ENCODE results near the gene HSF2BP. TPM values are rescaled to one million over a fixed set of nuclear protein-coding genes. Genes with fewer than 3 reads are reported as not detected.

Gene HSF2BP
- polyA plus RNA-seq, 1 of the 3 experiments (the other 2 are of a cell fraction): 1.1 TPM

DNA sequence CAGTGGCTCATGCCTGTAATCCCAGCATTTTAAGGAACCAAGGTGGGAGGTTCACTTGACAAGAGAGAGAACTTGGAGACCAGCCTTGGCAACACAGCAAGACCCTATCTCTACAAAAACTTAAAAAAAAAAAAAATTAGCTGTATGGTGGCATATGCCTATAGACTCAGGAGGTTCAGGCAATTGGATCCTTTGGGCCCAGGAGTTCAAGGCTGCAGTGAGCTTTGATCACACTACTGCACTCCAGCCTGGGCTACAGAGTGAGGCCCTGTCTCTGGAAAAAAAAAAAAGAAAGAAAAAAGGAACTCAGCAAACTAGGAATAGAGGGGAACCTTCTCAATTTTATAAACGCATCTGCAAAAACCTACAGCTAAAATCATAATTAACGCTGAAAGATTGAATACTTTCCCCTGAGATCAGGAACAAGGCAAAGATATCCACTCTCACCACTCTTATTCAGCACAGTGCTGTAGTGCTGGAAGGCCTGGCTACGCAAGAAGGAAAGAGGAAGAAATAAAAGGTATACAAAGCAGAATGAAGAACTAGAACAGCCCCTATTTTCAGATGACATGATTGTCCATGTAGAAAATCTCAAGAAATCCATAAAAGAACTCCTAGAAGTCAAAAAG lies 21.6 kb downstream of the HSF2BP start:
- Histone ChIP-seq H3K4me1 (ENCODE audit: control insufficient read depth in 1 of 2, insufficient read depth in 2 of 2, low read depth in 1 of 2, low read length in 1 of 2) (no peaks in the 10 kb centered on the region), H3K36me3 (replicated peaks in 1 of 2; ENCODE audit: control insufficient read depth in 1 of 2, insufficient read depth in 2 of 2, low read length in 1 of 2) (no peaks in the 10 kb centered on the region), H3K79me2 (ENCODE audit: insufficient read depth) (no peaks in the 10 kb centered on the region), H4K20me1 (ENCODE audit: insufficient read depth) (no peaks in the 10 kb centered on the region), H3K4me2 (no peak overlapping the region), H3K9me2 (no peaks in the 10 kb centered on the region), H3K4me3 (ENCODE audit: low read depth in 2 of 2, low read length in 1 of 2) (no peak overlapping the region), H3K9ac (no peak overlapping the region), H3K27ac (ENCODE audit: low read depth in 2 of 2, low read length in 1 of 2) (no peak overlapping the region), H3K27me3 (ENCODE audit: insufficient read depth) (no peaks in the 10 kb centered on the region), H3F3A (replicated peaks; ENCODE audit: insufficient read depth) (peaks cover 3% of the 10 kb centered on the region), H2AFZ (ENCODE audit: low read depth) (no peak overlapping the region), H3K9me3 (no peaks in the 10 kb centered on the region)
- ChIA-PET CTCF (interaction anchor here (1.7 kb wide), 1 partner anchor 26 kb away, joined by 5 read pairs; no protein-coding TSS in a partner anchor), POLR2A (interaction anchor here (0.6 kb wide), 1 partner anchor 9 kb away, joined by 3 read pairs; no protein-coding TSS in a partner anchor)
- no peak for DNase-seq
- TF ChIP-seq MEF2A (IDR thresholded peaks at IDR 0.05; ENCODE audit: borderline replicate concordance, low read depth): no peak
- WGBS (ENCODE audit: low lambda C conversion rate): 93% methylated on average over 3 of the region's 3 CpGs

DNA sequence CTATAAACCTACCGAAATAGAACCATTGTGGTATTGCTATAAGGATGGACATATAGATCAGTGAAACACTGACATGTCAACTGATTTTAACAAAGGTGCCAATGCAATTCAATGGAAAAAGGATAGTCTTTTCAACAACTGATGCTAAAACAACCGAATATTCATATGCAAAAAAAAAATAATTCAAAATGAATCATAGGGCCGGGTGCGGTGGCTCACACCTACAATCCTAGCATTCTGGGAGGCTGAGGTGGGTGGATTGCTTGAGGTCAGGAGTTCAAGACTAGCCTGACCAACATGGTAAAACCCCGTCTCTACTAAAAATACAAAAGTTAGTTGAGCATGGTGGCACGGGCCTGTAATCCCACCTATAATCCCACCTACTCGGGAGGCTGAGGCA lies 23.9 kb downstream of the HSF2BP start:
- H3K27ac ChIP-seq (ENCODE audit: low read depth in 2 of 2, low read length in 1 of 2): no peak overlapping the region
- H3K9ac ChIP-seq: no peak overlapping the region
- H3K36me3 ChIP-seq (replicated peaks in 1 of 2; ENCODE audit: control insufficient read depth in 1 of 2, insufficient read depth in 2 of 2, low read length in 1 of 2): no peaks in the 10 kb centered on the region
- H3K4me3 ChIP-seq (ENCODE audit: low read depth in 2 of 2, low read length in 1 of 2): no peak overlapping the region
- no peaks in the 10 kb centered on the region for H3K27me3 ChIP-seq (ENCODE audit: insufficient read depth)
- no peak overlapping the region for H3K4me2 ChIP-seq
- H3K79me2 ChIP-seq (ENCODE audit: insufficient read depth): no peaks in the 10 kb centered on the region
- H3F3A ChIP-seq (replicated peaks; ENCODE audit: insufficient read depth): peaks cover 3% of the 10 kb centered on the region
- no peaks in the 10 kb centered on the region for H3K9me2 ChIP-seq
- POLR2A ChIA-PET: no interaction called here
- no peak for DNase-seq
- H2AFZ ChIP-seq (ENCODE audit: low read depth): no peak overlapping the region
- H3K9me3 ChIP-seq: no peaks in the 10 kb centered on the region
- TF ChIP-seq RAD21 (IDR thresholded peaks at IDR 0.05; ENCODE audit: low read length): no peak
- TF ChIP-seq RCOR1 (IDR thresholded peaks at IDR 0.05; ENCODE audit: low read length): no peak
- no peak for TF ChIP-seq EZH2phosphoT487 (IDR thresholded peaks at IDR 0.05; ENCODE audit: borderline replicate concordance, low read depth)
- TF ChIP-seq MXI1 (IDR thresholded peaks at IDR 0.05; ENCODE audit: low read depth, low read length): no peak
- no peak for TF ChIP-seq RXRA (IDR thresholded peaks at IDR 0.05; ENCODE audit: borderline replicate concordance, low read depth)
- no peak for TF ChIP-seq CHD2 (IDR thresholded peaks at IDR 0.05; ENCODE audit: low read length, partially characterized antibody)
- no peak for TF ChIP-seq FOXJ3 (CRISPR knock-in tag; IDR thresholded peaks at IDR 0.05)
- no peak for TF ChIP-seq TEAD4 (IDR thresholded peaks at IDR 0.05; ENCODE audit: borderline replicate concordance, insufficient read depth)
- no peak for TF ChIP-seq YY1 (IDR thresholded peaks at IDR 0.05; ENCODE audit: low read depth)
- TF ChIP-seq TCF12 (IDR thresholded peaks at IDR 0.05): no peak
- TF ChIP-seq GABPA (IDR thresholded peaks at IDR 0.05; ENCODE audit: low read depth): no peak
- TF ChIP-seq POLR2AphosphoS5 (IDR thresholded peaks at IDR 0.05; ENCODE audit: low read depth, low read length): no peak
- no peak for TF ChIP-seq SMC3 (IDR thresholded peaks at IDR 0.05; ENCODE audit: low read depth, low read length)
- no peaks in the 10 kb centered on the region for H3K4me1 ChIP-seq (ENCODE audit: control insufficient read depth in 1 of 2, insufficient read depth in 2 of 2, low read depth in 1 of 2, low read length in 1 of 2)
- CTCF ChIA-PET: no interaction called here
- H4K20me1 ChIP-seq (ENCODE audit: insufficient read depth): no peaks in the 10 kb centered on the region
- 90% methylated on average over 7 of the region's 7 CpGs for WGBS (ENCODE audit: low lambda C conversion rate)

DNA sequence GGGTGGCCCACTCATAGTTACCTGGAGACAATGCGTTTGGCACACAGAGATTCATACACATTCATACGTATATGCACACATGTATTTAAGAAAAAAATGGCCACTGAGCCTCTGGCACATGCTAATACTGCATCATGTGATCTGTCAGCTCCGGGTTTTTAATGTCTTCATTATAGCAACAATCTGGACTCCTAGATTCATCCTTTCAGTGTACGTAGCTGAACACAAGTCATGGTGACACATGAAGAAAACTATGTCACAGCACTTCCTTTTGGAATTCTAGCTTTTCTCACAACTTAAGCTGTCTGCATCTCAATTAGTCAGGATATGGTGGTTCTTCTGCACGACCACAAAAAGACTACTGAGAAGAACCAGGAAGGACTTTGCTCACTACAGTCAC lies 24.7 kb downstream of the HSF2BP start:
- Histone ChIP-seq H3K9me2 (no peaks in the 10 kb centered on the region), H3F3A (replicated peaks; ENCODE audit: insufficient read depth) (peaks cover 3% of the 10 kb centered on the region), H2AFZ (ENCODE audit: low read depth) (no peak overlapping the region), H3K36me3 (replicated peaks in 1 of 2; ENCODE audit: control insufficient read depth in 1 of 2, insufficient read depth in 2 of 2, low read length in 1 of 2) (no peaks in the 10 kb centered on the region), H3K79me2 (ENCODE audit: insufficient read depth) (no peaks in the 10 kb centered on the region), H3K9ac (no peak overlapping the region), H3K4me2 (no peak overlapping the region), H3K27me3 (ENCODE audit: insufficient read depth) (no peaks in the 10 kb centered on the region), H3K9me3 (no peaks in the 10 kb centered on the region), H3K27ac (ENCODE audit: low read depth in 2 of 2, low read length in 1 of 2) (no peak overlapping the region), H4K20me1 (ENCODE audit: insufficient read depth) (no peaks in the 10 kb centered on the region), H3K4me1 (ENCODE audit: control insufficient read depth in 1 of 2, insufficient read depth in 2 of 2, low read depth in 1 of 2, low read length in 1 of 2) (no peaks in the 10 kb centered on the region), H3K4me3 (ENCODE audit: low read depth in 2 of 2, low read length in 1 of 2) (no peak overlapping the region)
- CTCF ChIA-PET: interaction anchor here (2.1 kb wide), 1 partner anchor 11 kb away, joined by 11 read pairs; no protein-coding TSS in a partner anchor
- 87% methylated on average over 5 of the region's 5 CpGs for WGBS (ENCODE audit: low lambda C conversion rate)
- no peak for DNase-seq
- POLR2A ChIA-PET: no interaction called here
- TF ChIP-seq CHD2 (IDR thresholded peaks at IDR 0.05; ENCODE audit: low read length, partially characterized antibody) (no peak), FOXJ3 (CRISPR knock-in tag; IDR thresholded peaks at IDR 0.05) (no peak), RAD21 (IDR thresholded peaks at IDR 0.05; ENCODE audit: low read length) (no peak), RCOR1 (IDR thresholded peaks at IDR 0.05; ENCODE audit: low read length) (no peak)
- TF ChIP-seq, protein P1, sequence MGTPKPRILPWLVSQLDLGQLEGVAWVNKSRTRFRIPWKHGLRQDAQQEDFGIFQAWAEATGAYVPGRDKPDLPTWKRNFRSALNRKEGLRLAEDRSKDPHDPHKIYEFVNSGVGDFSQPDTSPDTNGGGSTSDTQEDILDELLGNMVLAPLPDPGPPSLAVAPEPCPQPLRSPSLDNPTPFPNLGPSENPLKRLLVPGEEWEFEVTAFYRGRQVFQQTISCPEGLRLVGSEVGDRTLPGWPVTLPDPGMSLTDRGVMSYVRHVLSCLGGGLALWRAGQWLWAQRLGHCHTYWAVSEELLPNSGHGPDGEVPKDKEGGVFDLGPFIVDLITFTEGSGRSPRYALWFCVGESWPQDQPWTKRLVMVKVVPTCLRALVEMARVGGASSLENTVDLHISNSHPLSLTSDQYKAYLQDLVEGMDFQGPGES (IDR thresholded peaks at IDR 0.05; ENCODE audit: low read depth, low read length): no peak
- TF ChIP-seq, protein P2, sequence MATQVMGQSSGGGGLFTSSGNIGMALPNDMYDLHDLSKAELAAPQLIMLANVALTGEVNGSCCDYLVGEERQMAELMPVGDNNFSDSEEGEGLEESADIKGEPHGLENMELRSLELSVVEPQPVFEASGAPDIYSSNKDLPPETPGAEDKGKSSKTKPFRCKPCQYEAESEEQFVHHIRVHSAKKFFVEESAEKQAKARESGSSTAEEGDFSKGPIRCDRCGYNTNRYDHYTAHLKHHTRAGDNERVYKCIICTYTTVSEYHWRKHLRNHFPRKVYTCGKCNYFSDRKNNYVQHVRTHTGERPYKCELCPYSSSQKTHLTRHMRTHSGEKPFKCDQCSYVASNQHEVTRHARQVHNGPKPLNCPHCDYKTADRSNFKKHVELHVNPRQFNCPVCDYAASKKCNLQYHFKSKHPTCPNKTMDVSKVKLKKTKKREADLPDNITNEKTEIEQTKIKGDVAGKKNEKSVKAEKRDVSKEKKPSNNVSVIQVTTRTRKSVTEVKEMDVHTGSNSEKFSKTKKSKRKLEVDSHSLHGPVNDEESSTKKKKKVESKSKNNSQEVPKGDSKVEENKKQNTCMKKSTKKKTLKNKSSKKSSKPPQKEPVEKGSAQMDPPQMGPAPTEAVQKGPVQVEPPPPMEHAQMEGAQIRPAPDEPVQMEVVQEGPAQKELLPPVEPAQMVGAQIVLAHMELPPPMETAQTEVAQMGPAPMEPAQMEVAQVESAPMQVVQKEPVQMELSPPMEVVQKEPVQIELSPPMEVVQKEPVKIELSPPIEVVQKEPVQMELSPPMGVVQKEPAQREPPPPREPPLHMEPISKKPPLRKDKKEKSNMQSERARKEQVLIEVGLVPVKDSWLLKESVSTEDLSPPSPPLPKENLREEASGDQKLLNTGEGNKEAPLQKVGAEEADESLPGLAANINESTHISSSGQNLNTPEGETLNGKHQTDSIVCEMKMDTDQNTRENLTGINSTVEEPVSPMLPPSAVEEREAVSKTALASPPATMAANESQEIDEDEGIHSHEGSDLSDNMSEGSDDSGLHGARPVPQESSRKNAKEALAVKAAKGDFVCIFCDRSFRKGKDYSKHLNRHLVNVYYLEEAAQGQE (IDR thresholded peaks at IDR 0.05; ENCODE audit: low read depth, low read length): no peak
